Endometrial microvascular endothelial cells (primary cell): ENCODE measurements around the gene SGSM1. TPM values are rescaled to one million over a fixed set of nuclear protein-coding genes. Genes with fewer than 3 reads are reported as not detected.

Experiments used
- in situ Hi-C: cut with HindIII; loops from 2 replicates; pipeline ENCODE4 v1.10.0; 2017; ENCODE audit warnings: low sequenced_read_pairs, low pct_unique_long_range_greater_than_20kb; ENCODE audit errors: inconsistent ontology term
- total RNA-seq: library from RNA; depleted of rRNA; stranded (reverse); fragments of >200 nt; gene quantifications from one replicate; pipeline ENCODE4 v1.2.3, GENCODE V29; 2015; ENCODE audit errors: inconsistent ontology term

The SGSM1 gene
- not detected for total RNA-seq

DNA sequence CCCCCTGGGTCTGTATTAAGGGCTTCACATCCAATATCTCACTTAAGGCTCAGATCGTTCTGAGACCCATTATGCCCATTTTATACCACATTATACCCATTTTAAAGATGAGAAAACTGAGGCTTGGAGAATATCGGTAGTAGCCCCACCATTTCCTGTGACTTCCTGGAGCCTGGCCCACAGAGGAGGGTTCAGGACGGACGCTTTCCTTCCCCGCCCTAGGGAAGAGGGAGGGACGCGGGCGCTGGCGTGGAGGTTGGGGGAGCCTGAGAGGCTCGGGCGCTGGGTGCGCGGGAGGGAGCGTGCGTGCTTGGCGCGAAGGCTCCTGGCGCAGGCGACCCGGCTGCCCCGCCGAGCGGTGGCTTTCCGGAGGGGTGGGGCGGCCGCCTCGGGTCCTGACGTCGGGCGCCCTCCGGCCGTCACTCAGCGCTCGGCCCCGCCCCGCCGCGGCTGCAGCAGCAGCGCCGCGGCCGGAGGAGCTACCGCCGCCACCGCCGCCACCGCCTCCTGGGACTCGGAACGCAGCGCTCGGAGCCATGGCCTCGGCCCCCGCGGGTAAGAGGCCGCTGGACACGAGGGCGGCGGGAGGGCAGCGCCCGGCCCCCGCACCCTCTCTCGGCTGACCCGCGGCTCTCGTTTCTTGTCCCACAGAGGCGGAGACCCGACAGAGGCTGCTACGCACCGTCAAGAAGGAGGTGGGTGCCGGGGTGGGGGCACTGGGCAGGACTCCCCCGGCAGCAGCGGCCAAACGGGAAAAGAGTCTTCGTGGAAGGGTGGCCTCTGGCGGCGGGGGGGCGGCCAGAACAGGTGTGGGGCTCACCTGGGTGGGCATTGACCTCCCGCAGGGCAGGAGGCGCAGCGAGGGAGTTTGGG is at the start of gene SGSM1:
Gene SGSM1 (plus strand): TSS at position 422 of the 873 bp plus-strand sequence. CDS start 115 bp downstream, at position 537.
- in situ Hi-C loops, result no loop called here

DNA sequence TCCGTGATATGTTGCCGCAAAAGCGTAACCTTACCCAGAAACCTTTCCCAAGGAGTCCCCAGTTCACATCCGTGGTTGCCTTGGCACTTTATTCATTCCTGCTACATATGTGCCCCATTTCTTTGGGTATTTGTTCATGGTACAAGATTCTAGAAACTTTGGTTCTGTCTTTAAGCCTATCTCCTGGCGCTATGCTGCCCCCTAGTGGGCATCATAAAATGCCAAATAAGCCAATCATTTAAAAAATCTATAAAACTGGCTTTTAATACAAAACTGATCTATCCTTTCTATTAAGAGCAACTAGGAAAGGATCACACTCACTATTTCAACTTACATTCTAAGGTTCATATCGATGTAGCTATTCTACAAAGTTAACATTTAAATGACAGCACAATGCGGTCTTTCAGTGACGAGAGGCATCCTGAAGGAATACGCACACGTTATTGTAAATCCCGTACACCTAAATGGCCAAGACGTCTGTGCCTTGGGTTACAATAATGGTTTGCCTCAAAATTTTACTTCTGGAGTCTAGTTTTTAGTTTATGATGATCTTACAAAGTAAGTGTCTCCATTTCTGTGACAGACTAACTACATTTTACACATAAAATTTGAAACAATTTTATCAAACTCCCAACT is 47.7 kb upstream of the SGSM1 start:
- in situ Hi-C loops, result no loop called here

GRCh38 chr22:24759765-24760164 is 46.2 kb upstream of the SGSM1 start:
- in situ Hi-C loops, result no loop called here

- in situ Hi-C loops, result no loop called here
Observed at GRCh38 chr22:24760708-24761306, 45.2 kb upstream of the SGSM1 start.

DNA sequence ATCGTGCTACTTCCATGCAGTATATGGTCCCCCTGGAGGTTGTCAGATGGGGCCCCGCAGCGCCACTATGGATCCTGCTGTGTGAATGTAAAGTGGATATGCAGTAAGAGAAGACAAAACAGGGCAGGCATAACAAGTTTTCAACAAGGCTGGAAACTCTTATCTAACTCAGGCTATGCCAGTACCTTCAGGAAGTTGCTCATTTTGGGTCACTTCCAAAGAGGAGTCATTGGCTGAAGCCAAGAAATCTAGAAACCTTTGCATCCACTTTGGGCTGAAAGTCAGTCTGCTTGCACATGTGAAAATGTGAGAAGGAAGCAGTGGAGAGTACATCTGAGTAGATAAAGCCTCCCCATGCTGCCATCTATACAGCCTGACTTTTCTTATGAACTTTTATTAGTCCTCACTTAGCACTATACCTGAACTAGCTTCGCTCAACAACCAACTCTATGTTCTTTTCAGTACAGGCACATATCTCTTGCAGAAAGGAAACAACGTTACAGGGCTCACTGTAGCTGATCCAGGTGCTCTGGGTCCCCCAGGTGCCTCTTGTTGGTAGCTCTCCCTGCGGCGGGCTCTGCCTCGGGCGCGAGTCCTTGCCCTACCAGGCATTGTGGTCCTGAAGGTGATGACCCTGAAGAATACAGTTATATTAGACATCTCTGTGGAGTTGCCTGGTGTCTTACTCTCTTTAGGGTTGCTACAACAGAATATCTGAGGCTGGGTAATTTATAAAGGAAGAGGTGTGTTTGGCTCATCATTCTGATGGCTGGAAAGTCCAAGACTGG is 43.9 kb upstream of the SGSM1 start:
- in situ Hi-C loops, result no loop called here

DNA sequence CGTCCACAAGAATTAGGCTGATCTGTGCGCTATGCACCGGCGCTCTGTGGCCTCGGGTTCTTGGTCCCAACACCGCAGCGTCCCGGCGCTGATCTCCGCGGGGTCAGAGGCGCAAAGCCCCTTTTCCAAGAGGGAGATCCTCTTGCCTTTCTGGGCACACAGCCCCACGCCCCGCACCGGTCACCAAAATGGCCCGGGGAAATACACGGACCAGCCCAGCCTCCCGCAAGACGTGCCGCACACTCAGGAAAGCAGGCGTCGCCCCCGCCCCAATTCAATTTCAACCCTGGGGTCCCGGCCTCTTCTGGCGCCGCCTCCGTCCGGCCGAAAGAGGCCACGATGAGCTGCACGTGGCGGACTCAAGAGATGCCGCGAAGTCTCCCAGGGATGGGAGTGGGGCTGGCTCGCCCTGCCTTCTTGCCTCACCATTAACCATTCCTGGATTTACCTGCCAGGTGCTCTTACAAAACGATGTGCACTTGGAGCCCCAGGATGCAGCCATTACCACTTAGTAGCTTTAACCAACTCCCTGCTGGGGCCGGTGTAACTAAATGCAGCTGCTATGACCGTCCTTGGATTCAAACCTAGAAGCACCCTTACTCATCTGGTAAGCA is 42.0 kb upstream of the SGSM1 start:
- in situ Hi-C loops, result no loop called here

- in situ Hi-C loops, result no loop called here
Observed at GRCh38 chr22:24765166-24765565, 40.8 kb upstream of the SGSM1 start.

DNA sequence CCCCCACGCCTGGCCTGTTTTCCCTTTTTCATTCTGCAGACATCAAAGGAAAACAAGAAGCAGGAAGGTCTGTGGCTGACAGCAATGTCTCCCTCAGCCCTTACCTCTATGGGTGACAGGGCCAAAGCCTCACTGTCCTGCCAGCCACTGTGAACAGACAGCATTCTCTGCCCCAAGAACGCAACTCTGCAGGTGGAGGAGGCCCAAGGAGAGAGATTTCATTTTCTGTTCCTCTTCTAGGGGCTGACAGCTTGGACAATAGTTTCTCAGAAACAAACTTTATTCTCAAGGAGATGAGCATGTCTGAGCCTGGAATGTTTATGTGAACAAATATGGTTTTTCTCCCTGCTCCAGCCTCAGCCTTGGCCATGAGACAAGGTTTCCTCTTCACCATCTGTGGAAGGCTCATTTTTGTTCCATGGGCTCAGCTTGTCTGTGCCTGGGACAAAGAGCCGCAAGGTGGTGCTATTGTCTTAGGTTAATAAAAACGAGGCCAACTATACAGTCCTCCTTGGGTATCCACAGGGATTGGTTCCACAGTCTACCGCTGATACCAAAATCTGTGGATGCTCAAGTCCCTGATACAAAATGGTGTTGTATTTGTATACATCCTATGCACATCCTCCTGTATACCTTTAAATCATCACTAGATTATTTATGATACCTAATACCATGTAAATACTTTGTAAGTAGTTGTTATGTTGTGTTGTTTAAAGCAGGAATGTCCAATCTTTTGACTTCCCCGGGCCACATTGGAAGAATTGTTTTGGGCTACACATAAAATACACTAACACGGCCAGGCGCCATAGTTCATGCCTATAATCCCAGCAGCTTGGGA is 37.3 kb upstream of the SGSM1 start:
- in situ Hi-C loops, result no loop called here

GRCh38 chr22:24772493-24773220 is 33.4 kb upstream of the SGSM1 start:
- in situ Hi-C loops, result no loop called here

DNA sequence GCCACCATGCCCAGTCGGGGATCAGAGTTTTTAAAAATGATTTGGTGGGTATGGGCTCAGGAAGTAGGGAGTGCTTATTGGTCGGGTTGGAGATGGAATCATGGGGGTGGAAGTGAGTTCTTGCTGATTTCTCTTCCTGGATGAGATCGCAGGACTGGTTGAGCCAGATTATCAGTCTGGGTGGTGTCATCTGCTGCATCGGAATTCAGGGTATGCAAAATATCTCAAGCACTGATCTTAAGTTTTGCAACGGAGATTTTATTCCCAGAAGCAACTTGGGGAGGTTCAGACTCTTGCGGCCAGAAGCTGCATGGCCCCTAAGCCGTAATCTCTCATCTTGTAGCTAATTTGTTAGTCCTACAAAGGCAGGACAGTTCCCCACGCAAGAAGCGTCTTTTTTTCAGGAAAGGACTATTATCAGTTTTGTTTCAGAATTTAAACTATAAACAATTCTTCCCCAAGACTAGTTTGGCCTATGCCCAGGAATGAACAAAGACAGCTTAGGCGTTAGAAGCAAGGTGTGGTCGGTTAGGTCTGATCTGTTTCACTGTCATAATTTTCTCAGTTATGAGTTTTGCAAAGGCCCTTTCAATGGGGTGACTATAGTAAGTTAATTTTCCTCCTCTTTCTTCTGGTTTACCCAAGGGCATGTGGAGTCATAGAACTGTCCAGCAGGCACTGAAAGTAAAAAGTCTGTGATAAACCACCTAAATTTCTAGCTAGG is 30.1 kb upstream of the SGSM1 start:
- in situ Hi-C loops, result no loop called here

- in situ Hi-C loops, result no loop called here
Observed at GRCh38 chr22:24776525-24776924, 29.5 kb upstream of the SGSM1 start.

DNA sequence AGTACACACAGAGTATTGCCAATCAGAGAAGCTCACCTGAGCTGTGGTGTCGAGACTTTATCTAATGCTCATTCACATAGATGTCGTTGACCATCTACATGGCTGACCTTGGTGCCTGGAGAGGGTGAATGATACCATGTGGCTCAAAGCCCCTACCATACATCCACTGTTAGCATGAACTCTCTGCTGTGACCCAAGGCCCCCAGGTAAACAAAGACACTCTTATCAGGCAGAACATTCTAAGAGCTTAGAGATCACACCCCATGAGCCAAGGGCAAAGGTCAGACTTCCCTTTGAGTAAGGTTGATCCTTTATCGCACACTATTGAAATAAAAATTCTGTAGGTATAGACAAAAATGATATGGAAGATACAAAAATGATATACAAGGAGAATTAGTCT is 16.5 kb upstream of the SGSM1 start:
- in situ Hi-C loops, result no loop called here

GRCh38 chr22:24791362-24791761 is 14.6 kb upstream of the SGSM1 start:
- in situ Hi-C loops, result no loop called here

GRCh38 chr22:24796056-24796455 is 10.0 kb upstream of the SGSM1 start:
- in situ Hi-C loops, result no loop called here

- in situ Hi-C loops, result no loop called here
Observed at GRCh38 chr22:24796860-24797259, 9.2 kb upstream of the SGSM1 start.

DNA sequence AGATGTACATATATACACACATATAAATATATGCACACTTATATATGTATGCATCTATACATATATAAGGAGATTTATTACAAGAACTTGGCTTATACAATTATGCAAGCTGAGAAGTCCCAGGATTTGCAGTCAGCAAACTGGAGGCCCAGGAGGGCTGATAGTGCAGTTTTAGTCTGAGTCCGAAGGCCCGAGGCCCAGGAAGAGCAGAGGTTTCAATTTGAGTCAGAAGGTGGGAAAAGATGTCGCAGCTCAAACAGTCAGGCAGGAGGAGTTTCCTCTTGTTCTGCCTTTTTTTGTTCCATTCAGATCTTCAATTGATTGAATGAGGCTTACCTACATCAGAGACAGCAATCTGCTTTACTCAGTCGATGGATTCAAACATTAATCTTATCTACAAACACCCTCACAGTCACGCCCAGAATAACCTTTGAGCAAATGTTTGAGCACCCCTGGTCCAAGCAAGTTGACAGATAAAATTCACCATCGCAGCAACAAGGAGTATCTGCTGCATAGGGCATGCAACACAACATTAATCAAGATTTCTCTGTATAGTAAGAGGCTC is 4.0 kb upstream of the SGSM1 start:
- in situ Hi-C loops, result no loop called here
